Endothelial cell (in vitro differentiated cells): ENCODE data around the gene SERPINH1. TPM values are rescaled to one million over a fixed set of nuclear protein-coding genes. Genes with fewer than 3 reads are reported as not detected.

Source experiments
- DNase-seq: peaks from one replicate; pipeline ENCODE4 v3.0.0; 2021; ENCODE audit warnings: low spot score
- H3K27ac Mint-ChIP-seq: one replicate; pipeline ENCODE4 v1.8.0; 2021; ENCODE audit warnings: mixed read lengths, inconsistent platforms; ENCODE audit not compliant: unreplicated experiment
- H3K27me3 Mint-ChIP-seq: one replicate; pipeline ENCODE4 v1.8.0; 2021; ENCODE audit warnings: mild to moderate bottlenecking, moderate library complexity, mixed read lengths, inconsistent platforms; ENCODE audit not compliant: unreplicated experiment
- H3K36me3 Mint-ChIP-seq: one replicate; pipeline ENCODE4 v1.8.0; 2021; ENCODE audit warnings: mild to moderate bottlenecking, low read depth, mixed read lengths, inconsistent platforms; ENCODE audit not compliant: unreplicated experiment
- H3K4me1 Mint-ChIP-seq: one replicate; pipeline ENCODE4 v1.8.0; 2021; ENCODE audit warnings: mild to moderate bottlenecking, mixed read lengths, inconsistent platforms; ENCODE audit not compliant: unreplicated experiment
- H3K4me3 Mint-ChIP-seq: one replicate; pipeline ENCODE4 v1.8.0; 2021; ENCODE audit warnings: mild to moderate bottlenecking, mixed read lengths, inconsistent platforms; ENCODE audit not compliant: unreplicated experiment
- H3K9me3 Mint-ChIP-seq: one replicate; pipeline ENCODE4 v1.8.0; 2021; ENCODE audit warnings: mixed read lengths, inconsistent platforms; ENCODE audit not compliant: unreplicated experiment
- total RNA-seq: library from RNA; stranded (reverse); fragmentation: NEBNext Ultra II Directional; extraction: Animal tissue kit (Norgen Biotek cat#: 25700); gene quantifications from one replicate; pipeline ENCODE4 v1.2.1, GENCODE V29; 2021; ENCODE audit not compliant: unreplicated experiment
- TF ChIP-seq, protein P1 (sequence below): fragments of 200-600 bp; sonication (generic); IDR thresholded peaks from one replicate; pipeline ENCODE4 v1.5.0; 2021; ENCODE audit warnings: antibody characterized with exemption; ENCODE audit not compliant: unreplicated experiment

SERPINH1 gene
- total RNA-seq, 1 donor from 2014 or later, result 449 TPM

DNA sequence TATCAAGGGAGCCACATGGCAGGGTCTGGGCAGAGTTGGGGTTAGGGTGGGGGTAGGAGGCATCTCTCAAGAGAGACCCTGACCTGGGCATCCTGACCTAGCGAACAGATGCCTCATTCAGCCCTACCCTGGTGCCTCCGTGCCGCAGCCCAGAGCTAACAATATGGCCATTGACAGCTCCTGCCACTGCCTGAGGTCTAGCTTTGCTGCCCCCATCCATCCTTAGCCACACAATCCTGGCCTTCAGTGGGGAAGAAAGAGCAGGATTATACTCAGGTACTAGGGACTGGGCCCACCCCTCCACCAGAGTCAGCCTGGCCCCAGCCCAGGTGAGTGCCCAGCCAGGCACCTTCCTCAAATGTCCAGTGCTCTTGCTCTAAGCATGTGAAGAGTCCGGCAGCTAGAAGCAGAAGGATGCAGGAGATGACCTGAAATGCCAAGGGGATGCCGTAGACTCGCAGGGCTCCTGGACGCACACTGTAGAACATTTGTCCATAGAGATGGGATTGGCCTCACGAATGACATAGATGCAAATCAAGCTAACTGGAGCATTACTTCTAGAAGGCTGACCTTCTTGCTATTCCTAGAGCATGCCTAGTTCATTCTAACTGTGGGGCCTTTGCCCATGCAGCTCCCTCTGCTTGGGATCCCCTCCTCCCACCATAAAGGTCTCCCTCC lies 13.3 kb upstream of the SERPINH1 start:
- TF ChIP-seq, protein P1, sequence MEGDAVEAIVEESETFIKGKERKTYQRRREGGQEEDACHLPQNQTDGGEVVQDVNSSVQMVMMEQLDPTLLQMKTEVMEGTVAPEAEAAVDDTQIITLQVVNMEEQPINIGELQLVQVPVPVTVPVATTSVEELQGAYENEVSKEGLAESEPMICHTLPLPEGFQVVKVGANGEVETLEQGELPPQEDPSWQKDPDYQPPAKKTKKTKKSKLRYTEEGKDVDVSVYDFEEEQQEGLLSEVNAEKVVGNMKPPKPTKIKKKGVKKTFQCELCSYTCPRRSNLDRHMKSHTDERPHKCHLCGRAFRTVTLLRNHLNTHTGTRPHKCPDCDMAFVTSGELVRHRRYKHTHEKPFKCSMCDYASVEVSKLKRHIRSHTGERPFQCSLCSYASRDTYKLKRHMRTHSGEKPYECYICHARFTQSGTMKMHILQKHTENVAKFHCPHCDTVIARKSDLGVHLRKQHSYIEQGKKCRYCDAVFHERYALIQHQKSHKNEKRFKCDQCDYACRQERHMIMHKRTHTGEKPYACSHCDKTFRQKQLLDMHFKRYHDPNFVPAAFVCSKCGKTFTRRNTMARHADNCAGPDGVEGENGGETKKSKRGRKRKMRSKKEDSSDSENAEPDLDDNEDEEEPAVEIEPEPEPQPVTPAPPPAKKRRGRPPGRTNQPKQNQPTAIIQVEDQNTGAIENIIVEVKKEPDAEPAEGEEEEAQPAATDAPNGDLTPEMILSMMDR, result no peak
- Mint-ChIP-seq H3K27ac (no peak overlapping the region), H3K4me3 (no peak overlapping the region), H3K4me1 (peaks cover 11% of the 10 kb centered on the region), H3K9me3 (no peaks in the 10 kb centered on the region), H3K27me3 (no peaks in the 10 kb centered on the region), H3K36me3 (no peaks in the 10 kb centered on the region)
- no peak for DNase-seq

DNA sequence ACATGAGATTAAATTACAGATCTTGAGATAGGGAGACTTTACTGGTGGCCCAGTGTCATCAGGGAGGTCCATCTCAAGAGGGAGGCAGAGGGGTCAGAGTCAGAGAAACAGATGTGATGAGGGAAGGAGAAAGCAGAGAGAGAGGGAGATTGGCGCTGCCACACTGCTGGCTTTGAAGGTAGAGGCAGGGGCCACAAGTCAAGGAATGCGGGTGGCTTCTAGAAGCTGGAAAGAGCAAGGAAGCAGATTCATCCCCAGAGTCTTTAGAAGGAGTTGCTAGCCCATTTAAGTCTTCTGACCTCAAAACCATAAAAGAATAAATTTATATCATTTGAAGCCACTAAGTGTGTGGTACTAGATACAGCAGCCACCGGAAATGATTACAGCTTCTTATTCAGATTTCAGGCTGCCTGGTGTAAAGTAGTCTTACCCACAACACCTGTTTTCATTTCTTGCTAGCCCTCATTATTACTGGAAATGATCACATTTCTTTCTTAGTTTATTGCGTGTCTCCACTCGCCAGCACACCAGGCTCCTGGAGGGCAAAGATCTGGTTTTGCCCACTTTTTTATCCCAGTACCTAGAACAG lies 12.6 kb upstream of the SERPINH1 start:
- no peak for DNase-seq
- H3K9me3 Mint-ChIP-seq, result no peaks in the 10 kb centered on the region
- H3K4me1 Mint-ChIP-seq, result peaks cover 11% of the 10 kb centered on the region
- no peaks in the 10 kb centered on the region for H3K36me3 Mint-ChIP-seq
- H3K27me3 Mint-ChIP-seq, result no peaks in the 10 kb centered on the region
- TF ChIP-seq, protein P1, result no peak
- no peak overlapping the region for H3K4me3 Mint-ChIP-seq
- no peak overlapping the region for H3K27ac Mint-ChIP-seq

DNA sequence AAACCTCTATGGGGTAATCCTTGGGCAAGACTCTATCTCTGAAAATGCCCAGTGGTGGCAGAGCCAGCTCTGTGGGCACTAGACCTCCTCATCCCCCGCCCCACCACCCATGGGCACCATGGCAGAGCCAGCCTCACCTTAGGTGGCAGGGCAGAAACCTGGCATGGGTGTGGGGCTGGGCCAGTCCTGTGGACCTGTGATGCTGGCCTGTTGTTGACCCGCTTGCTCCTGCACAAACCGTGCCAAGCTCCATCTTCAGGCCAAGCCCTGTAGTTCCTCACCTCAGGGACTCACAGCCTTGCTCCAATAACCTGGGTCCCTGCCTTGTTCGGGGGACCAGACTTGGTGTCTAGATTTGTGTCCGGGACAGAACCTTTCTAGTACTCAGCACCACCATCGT lies 8.9 kb upstream of the SERPINH1 start:
- Mint-ChIP-seq H3K4me3 (no peak overlapping the region), H3K36me3 (no peaks in the 10 kb centered on the region), H3K9me3 (no peaks in the 10 kb centered on the region), H3K27me3 (peaks cover 3% of the 10 kb centered on the region), H3K27ac (no peak overlapping the region), H3K4me1 (peaks cover 19% of the 10 kb centered on the region)
- TF ChIP-seq, protein P1, result no peak
- no peak for DNase-seq

DNA sequence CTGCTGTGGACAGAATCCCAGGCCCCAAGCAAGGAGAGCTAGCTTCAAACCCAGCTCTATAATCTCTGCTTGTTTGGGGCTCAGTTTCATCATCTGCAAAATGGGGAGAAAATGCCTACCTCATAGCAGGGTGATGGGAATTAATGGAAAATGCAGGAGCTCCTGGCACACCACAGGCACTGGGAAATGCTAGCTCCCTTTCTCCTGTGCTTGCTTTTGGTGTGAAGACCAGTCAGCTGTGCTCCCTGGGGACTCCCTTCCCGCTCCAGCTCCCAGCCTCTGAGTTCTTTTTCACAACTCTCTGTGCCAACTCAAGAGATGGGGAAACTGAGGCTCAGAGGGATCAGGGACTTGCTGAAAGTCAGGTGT lies 8.2 kb upstream of the SERPINH1 start:
- Mint-ChIP-seq H3K4me1 (peaks cover 24% of the 10 kb centered on the region), H3K27me3 (peaks cover 7% of the 10 kb centered on the region), H3K4me3 (no peak overlapping the region), H3K36me3 (no peaks in the 10 kb centered on the region), H3K27ac (no peak overlapping the region), H3K9me3 (no peaks in the 10 kb centered on the region)
- TF ChIP-seq, protein P1, result no peak
- no peak for DNase-seq

DNA sequence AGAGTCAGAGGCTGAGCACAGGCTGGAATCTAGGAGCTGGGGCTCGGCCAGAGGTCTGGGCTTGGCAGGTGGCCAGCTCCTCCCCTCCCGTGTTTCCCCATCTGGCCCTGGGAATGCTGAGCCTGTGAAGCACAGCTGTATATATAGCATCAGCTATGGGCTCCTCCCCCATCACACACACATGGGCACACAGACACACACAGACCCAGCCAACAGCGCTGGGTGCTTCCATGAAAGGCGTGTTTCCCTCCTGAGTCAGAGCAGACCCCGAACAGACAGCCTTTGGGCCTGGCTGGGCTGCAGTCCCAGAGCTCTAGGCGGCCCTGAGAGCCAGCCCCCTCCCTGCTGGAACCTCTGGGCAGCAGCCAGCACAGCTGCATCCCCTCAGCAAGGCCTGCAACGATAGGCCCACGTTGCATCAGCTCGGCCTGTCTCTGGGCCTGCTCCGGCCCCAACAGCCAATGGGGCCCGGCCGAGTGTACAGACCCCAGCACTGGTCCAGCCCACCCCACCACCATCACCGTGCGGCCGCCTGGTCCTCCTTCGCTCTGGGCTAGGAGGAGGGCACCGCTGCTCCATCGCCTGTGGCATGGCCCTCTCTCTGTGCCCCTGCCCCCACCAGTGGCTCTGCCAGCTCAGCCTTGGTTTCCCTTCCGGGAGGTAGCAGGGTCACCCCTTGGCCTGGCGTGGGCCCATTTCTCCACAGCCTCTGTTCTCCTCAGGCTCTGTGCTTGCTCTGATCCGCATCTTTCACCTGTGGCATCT lies 7.6 kb upstream of the SERPINH1 start:
- H3K4me3 Mint-ChIP-seq, result no peak overlapping the region
- TF ChIP-seq, protein P1, result no peak
- no peaks in the 10 kb centered on the region for H3K36me3 Mint-ChIP-seq
- no peak overlapping the region for H3K27ac Mint-ChIP-seq
- H3K4me1 Mint-ChIP-seq, result peaks cover 30% of the 10 kb centered on the region
- no peaks in the 10 kb centered on the region for H3K9me3 Mint-ChIP-seq
- no peak for DNase-seq
- H3K27me3 Mint-ChIP-seq, result peaks cover 10% of the 10 kb centered on the region
